Measurements from ENCODE around the gene NCOA5.

Gene NCOA5

GRCh38 chr20:46049815-46050214 lies 39.9 kb downstream of the NCOA5 start:
- TF ChIP-seq CTCF (IDR thresholded peaks at IDR 0.05): no peak

GRCh38 chr20:46049190-46049589 lies 40.6 kb downstream of the NCOA5 start:
- TF ChIP-seq CTCF (IDR thresholded peaks at IDR 0.05): no peak

- TF ChIP-seq CTCF (IDR thresholded peaks at IDR 0.05): no peak
Observed at GRCh38 chr20:46047821-46048220, 41.9 kb downstream of the NCOA5 start.

- no peak for TF ChIP-seq CTCF (IDR thresholded peaks at IDR 0.05)
Observed at GRCh38 chr20:46046588-46047310, 43.0 kb downstream of the NCOA5 start.

GRCh38 chr20:46044896-46045295 lies 44.9 kb downstream of the NCOA5 start:
- no peak for TF ChIP-seq CTCF (IDR thresholded peaks at IDR 0.05)

GRCh38 chr20:46043556-46043955 lies 46.2 kb downstream of the NCOA5 start:
- no peak for TF ChIP-seq CTCF (IDR thresholded peaks at IDR 0.05)

- TF ChIP-seq CTCF (IDR thresholded peaks at IDR 0.05): no peak
Observed at GRCh38 chr20:46040902-46041535, 48.7 kb downstream of the NCOA5 start.
